EL (cell line): ENCODE measurements around the gene SPSB1.
"Not testable (repeated sequence)": the region's sequence is repeated elsewhere in the genome, so short reads cannot be mapped to it uniquely, and the experiment has no call there.

ENCODE experiments used
- DNase-seq: peaks from one replicate; pipeline ENCODE4 v3.0.0-alpha.2; 2016

The SPSB1 gene

GRCh38 chr1:9369964-9370788 lies 77.5 kb downstream of the SPSB1 start:
- DNase-seq: no peak

DNA sequence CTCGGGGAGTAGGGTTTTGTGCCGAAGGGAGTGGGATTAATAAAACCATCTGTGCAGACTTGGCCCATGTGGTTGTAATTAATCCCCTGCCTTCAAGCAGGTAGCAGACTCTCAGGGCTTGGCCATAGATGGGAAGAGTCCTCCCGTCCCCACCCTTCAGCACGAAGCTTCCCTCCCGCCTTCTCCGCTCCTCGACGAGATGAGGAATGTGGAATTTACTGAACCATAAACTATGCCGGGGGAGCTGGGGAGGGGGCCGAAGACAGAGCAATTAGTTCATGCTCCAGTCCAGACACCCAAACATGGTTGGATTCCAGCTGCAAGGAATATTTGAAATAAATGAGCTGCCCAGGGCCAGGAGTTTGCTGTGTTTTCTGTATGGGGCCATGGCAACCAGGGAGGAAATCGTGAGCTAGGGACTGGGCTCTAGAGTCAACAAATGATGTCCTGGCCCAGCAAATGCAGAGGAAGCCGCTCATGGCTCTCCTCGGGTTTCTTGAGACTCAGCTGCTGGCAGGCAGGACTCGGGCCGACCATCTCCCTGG lies 78.8 kb downstream of the SPSB1 start:
- DNase-seq: no peak

DNA sequence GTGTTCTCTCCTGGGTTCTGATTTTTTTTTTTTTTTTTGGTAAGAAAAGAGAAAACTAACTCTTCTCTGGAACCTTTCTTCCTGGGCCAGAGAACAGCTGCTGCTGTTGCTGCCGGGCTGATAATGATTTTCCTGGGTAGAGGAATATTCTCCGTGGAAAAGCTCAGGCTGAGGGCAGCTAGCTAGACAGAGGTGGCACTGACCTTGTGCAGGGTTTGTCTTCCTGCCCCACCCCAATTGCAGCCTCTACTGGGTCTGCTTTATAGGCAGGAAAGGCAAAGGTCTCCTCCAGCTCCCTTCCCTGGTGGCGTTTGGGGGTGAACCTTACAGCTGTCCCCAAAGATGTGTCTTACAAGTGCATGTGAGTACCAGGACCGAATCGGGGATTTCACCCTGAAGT lies 79.3 kb downstream of the SPSB1 start:
- no peak for DNase-seq

GRCh38 chr1:9373619-9374018 lies 80.9 kb downstream of the SPSB1 start:
- no peak for DNase-seq

DNA sequence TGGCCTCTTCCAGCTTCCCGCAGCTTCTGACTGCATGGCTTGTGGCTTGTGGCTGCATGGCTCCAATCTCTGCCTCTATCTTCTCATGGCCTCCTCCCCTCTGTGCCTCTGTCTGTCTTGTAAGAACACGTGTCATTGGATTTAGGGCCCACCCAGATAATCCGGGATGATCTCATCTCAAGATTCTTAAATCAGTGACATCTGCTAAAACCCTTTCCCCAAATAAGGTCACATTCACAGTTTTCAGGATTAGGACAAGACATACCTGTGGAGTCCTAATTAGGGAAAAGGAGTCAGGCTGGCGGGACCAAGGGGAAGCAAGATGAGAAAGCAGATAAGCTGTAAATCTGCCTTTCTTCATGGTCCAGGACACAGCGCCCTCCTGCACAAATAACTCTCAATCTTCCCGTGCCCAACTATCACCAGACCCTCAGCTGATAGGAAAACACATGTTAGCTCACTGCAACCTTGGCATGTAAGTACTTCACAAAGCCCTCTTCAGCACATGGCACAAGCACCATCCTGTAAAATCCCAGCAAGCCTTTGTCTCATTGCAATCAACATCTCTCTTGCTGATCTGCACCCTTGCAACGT lies 82.2 kb downstream of the SPSB1 start:
- no peak for DNase-seq

DNA sequence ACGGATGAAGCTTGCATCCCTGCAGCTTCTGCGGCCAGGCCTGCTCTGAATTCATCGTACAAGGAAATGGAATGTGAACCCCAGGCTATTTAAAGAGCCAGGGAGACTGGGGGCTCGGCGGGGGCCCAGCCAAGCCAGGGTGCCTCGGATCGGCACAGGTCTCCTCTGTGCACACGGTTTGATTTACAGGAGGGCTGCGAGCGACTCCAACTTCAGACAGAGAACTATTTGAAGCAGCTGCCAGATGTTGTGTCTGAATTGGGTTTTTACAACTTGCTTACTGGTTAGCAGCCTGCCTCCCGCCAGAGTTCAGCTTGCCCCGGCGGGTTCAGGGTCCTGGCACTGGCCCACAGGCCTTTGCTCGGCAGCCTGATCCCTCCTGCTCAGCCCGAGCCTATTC lies 83.2 kb downstream of the SPSB1 start:
- no peak for DNase-seq

- DNase-seq: no peak
Measured at GRCh38 chr1:9376430-9376829, 83.7 kb downstream of the SPSB1 start.

DNA sequence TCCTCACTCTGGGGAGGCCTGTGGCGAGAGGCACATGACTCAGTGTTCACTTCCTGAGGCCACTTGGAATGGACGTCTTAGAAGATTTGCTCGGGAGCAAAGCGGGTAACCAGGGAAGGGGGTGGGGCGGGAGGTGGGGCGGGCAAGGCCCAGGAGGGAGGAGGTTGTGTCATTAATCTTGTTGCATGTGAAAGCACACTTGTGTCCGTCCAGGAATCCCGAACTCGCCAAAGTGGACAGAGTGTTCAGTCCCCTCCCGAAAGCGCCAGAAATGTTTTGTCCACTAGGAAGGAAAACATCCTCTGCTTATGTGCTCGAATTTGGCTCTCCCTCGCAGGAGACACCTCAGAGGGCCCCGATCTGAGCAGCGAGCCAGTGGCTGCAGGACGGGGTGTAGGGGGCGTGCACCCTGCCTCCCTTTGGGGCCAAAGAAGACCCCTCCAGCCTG lies 84.2 kb downstream of the SPSB1 start:
- peak; percentile 48 for DNase-seq

GRCh38 chr1:9378801-9379200 lies 86.1 kb downstream of the SPSB1 start:
- no peak for DNase-seq

- no peak for DNase-seq
Measured at GRCh38 chr1:9380711-9381110, 88.0 kb downstream of the SPSB1 start.

- no peak for DNase-seq
Measured at GRCh38 chr1:9382643-9383491, 90.2 kb downstream of the SPSB1 start.

GRCh38 chr1:9384128-9384527 lies 91.4 kb downstream of the SPSB1 start:
- DNase-seq: no peak

- DNase-seq: no peak
Measured at GRCh38 chr1:9384751-9385245, 92.1 kb downstream of the SPSB1 start.

- not testable (repeated sequence) for DNase-seq
Measured at GRCh38 chr1:9385392-9385791, 92.7 kb downstream of the SPSB1 start.

- DNase-seq: no peak
Measured at GRCh38 chr1:9385801-9386573, 93.3 kb downstream of the SPSB1 start.

- peak; percentile 48 for DNase-seq
Measured at GRCh38 chr1:9388335-9389180, 95.9 kb downstream of the SPSB1 start.

DNA sequence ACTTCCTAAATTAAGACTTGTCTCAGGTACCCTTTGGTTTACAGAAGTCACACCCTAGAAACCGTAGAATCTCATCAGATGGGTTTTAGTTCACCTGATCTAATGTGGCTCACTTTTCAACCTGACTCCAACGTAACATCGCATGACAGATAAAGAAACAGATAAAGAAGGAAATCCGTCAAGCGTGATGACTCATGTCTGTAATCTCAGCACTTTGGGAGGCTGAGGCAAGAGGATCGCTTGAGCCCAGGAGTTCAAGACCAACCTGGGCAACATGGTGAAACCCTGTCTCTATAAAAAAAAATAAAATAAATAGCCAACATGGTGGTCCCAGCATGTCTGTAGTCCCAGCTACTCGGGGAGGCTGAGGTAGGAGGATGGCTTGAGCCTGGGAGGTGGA lies 97.3 kb downstream of the SPSB1 start:
- DNase-seq: no peak

DNA sequence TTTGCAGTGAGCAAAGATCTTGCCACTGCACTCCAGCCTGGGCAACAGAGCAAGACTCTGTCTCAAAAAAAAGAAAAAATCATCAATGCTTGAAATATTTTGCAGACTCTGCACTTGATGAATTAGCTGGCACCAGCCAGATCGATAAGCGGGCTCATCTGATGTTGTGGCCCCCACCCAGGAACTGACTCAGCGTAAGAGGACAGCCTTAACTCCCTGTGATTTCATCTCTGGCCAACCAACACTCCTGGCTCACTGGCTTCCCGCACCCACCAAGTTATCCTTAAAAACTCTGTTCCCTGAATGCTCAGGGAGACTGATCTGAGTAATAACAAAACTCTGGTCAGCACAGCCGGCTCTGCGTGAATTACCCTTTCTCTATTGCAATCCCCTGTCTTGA lies 98.9 kb downstream of the SPSB1 start:
- no peak for DNase-seq

DNA sequence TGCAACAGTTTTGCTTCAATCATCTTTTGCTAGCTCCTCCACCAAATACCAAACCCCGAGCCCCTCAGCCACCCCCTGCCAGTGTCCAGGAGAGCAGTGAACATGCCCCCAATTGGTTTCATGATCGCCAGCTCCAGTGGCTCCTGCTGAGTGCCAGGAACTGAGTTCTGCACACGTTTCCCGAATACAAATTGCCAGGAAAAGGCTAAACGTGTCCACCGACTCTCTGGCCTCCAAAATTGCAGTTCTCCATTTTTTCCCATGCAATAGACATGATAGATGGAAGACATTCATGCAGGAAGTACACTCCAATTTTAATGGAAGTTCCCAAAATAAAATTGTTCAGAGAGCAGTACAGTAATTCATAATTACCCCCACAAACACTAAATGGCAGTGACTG lies 101.3 kb downstream of the SPSB1 start:
- DNase-seq: no peak

DNA sequence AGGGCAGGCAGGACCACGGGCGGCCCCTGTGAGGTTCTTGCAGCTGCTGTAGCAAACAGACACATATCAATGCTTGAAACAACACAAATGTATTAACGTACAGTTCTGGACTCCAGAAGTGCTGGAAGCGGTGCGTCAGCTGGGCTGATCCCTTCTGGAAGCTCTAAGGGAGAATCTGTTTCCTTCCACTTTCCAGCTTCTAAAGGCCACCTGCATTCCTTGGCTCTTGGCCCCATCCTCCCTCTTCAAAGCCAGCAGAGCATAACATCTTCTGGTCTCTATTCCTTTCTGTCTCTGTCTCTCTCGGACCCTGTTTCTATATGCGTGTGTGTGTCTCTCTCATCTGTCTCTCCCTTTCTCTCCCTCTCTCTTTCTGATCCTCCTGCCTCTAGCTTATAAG lies 102.3 kb downstream of the SPSB1 start:
- DNase-seq: no peak

- DNase-seq: no peak
Measured at GRCh38 chr1:9397047-9397446, 104.4 kb downstream of the SPSB1 start.
